ENCODE data around the gene BAIAP2.
"Not testable (repeated sequence)": the region's sequence is repeated elsewhere in the genome, so short reads cannot be mapped to it uniquely, and the experiment has no call there.

BAIAP2 gene

DNA sequence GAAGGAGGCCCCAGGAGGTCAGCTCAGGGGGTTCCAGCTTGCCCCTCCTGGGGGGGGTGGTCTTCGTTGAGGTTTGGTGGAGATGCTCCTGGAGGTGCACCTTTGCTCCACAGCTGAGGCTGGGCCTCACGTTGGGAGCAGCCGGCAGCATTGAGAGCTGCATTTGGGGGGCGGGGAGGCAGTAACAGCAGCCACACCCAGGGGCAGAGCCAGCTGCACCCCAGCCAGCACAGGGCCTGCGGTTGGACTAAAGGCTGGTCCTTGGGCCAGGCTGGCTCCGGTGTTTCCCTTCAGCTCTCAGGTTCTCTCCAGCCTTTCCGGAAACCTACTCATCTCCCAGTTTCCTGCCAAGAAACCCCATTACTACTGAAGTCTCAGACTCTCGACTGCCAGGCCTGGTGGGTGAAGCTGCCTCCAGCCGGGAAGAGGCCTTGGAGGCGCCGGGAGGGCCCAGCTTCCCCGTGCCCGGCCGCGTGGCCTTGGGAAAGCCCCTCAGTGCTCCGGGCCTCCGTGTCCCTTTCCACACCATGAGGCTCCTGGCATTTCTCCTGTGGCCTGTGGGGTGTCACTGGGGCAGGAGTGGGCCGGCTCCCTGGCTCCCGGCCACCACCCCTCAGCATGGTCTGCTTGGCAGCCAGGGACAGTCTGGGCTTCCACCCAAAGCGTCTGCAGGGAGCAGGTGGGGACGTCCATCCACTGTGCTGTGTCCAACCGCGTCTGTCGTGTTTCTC lies 14.0 kb upstream of the BAIAP2 start:
- H3K4me3 ChIP-seq (ENCODE audit: low read depth, low read length), result no peak overlapping the region
- no peak for DNase-seq (ENCODE audit: low read depth)

- H3K4me3 ChIP-seq (ENCODE audit: low read depth, low read length), result no peak overlapping the region
- DNase-seq (ENCODE audit: low read depth), result no peak
These were observed 13.2 kb upstream of the BAIAP2 start for GRCh38 chr17:81021531-81022343.

DNA sequence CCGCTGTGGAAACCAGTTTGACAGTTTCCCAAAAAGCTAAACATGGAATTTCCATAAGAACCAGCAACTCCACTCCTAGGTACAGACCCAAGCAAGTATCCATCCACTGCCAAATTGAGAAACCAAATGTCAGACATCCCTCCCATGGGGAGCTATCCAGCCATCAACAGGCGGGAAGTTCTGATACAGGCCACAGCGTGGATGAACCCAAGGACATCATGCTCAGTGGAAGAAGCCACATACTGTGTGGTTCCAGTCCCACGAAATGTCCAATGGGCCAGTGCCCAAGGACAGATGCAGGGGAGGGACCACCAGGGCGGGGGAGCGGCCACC lies 12.6 kb upstream of the BAIAP2 start:
- DNase-seq (ENCODE audit: low read depth), result no peak
- no peak overlapping the region for H3K4me3 ChIP-seq (ENCODE audit: low read depth, low read length)

DNA sequence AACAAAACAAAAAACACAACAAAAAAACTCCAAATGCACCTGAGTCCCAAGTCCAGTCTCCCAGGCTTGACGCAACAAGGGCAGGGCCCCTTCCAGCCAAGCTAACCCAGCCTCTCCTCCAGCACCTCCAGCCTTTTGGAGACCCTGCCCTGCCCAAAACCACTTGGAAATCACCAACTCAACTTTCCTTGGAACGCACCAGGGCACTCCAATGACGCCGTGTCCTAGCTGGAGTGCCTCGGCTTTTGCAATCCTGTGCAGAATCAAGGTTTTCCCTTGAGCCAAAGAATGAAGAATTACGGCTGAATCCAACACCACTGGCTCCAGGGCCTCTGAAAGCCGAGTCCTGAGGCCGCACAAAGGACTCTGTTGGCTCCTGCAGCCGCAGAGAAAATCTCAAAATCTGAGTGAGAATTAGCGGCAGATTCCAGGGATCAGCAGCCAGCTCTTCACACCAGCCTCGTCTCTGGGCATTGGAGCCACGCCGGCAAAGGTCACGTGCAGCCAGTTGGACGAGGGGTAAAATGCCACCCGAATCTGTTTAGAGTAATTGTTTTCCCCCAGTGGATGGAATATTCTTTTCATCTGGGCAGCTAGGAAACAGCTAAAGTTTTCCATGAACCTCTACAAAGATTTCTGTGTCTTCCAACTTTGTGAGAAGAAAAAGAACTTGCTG lies 9.7 kb upstream of the BAIAP2 start:
- DNase-seq (ENCODE audit: low read depth), result no peak
- no peak overlapping the region for H3K4me3 ChIP-seq (ENCODE audit: low read depth, low read length)

DNA sequence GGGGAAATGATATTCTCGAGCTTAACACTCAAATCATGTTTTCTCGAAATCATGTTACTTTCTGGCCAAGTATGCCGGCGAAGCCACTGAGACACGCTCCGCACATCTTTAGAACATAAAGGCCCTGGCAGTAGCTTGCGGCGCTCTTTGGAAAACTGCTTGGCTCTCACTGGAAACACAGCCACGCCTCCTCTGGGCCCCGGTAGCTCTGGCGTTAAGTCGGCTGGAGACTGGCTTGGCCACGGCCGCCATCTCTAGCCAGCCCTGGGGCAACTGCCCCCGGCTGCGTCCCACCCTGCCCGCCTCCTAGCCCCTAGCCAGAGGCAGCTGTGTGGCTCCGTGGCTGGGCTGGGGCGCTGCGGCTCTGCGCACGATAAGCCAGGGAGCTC lies 9.2 kb upstream of the BAIAP2 start:
- no peak overlapping the region for H3K4me3 ChIP-seq (ENCODE audit: low read depth, low read length)
- no peak for DNase-seq (ENCODE audit: low read depth)

GRCh38 chr17:81026266-81027036 lies 8.5 kb upstream of the BAIAP2 start:
- no peak overlapping the region for H3K4me3 ChIP-seq (ENCODE audit: low read depth, low read length)
- DNase-seq (ENCODE audit: low read depth), result no peak

DNA sequence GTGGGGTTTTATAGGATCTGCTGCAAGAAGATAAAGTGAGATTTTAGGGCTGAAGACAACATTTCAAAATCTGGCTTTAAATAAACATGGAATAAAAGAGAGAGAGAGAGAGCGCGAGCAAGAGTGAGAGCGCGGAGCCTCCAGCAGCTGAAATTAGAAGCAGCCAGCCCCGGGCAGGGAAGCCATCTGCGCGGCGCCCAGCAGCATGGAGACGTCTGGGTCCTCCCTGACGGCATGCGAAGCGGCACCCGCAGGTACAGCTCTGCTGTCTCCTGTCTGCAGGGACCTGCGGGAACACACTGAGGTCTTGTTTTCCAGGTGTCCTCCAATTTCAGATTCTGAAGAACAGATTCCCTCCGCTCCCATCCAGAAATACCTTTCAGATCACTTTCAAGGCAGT lies 7.9 kb upstream of the BAIAP2 start:
- no peak overlapping the region for H3K4me3 ChIP-seq (ENCODE audit: low read depth, low read length)
- DNase-seq (ENCODE audit: low read depth), result no peak

GRCh38 chr17:81027591-81028505 lies 7.1 kb upstream of the BAIAP2 start:
- H3K4me3 ChIP-seq (ENCODE audit: low read depth, low read length), result no peak overlapping the region
- DNase-seq (ENCODE audit: low read depth), result no peak

DNA sequence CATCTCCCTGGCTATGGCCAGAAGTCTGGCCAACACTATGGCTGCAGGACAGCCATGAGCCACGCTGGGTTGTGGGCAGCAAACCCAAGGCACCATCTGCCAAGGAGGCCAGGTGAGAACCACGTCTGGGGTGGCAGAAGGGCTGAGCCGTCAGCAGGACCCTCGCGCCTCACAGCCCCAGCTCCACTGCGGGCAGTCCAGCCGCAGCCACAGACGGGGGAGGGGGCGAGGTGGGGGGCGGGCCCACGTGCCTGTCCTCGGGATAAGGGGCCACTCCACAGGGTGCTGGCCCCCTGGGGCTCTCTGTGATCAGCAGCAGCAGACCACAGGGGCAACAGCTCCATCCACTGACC lies 6.5 kb upstream of the BAIAP2 start:
- H3K4me3 ChIP-seq (ENCODE audit: low read depth, low read length), result no peak overlapping the region
- no peak for DNase-seq (ENCODE audit: low read depth)

GRCh38 chr17:81029859-81030258 lies 5.1 kb upstream of the BAIAP2 start:
- DNase-seq (ENCODE audit: low read depth), result no peak
- no peak overlapping the region for H3K4me3 ChIP-seq (ENCODE audit: low read depth, low read length)

- DNase-seq (ENCODE audit: low read depth), result not testable (repeated sequence)
These were observed 4.6 kb upstream of the BAIAP2 start for GRCh38 chr17:81030312-81030711.

GRCh38 chr17:81030741-81031565 lies 4.0 kb upstream of the BAIAP2 start:
- H3K4me3 ChIP-seq (ENCODE audit: low read depth, low read length), result no peak overlapping the region
- DNase-seq (ENCODE audit: low read depth), result no peak

More at GRCh38 chr17:81030312-81030711, 4.6 kb upstream of the BAIAP2 start:
- H3K4me3 ChIP-seq (ENCODE audit: low read depth, low read length), result not testable (repeated sequence)

- H3K4me3 ChIP-seq (ENCODE audit: low read depth, low read length), result no peak overlapping the region
- no peak for DNase-seq (ENCODE audit: low read depth)
These were observed 3.1 kb upstream of the BAIAP2 start for GRCh38 chr17:81031566-81032550.

- DNase-seq (ENCODE audit: low read depth), result no peak
- H3K4me3 ChIP-seq (ENCODE audit: low read depth, low read length), result no peak overlapping the region
These were observed 2.1 kb upstream of the BAIAP2 start for GRCh38 chr17:81032641-81033480.

DNA sequence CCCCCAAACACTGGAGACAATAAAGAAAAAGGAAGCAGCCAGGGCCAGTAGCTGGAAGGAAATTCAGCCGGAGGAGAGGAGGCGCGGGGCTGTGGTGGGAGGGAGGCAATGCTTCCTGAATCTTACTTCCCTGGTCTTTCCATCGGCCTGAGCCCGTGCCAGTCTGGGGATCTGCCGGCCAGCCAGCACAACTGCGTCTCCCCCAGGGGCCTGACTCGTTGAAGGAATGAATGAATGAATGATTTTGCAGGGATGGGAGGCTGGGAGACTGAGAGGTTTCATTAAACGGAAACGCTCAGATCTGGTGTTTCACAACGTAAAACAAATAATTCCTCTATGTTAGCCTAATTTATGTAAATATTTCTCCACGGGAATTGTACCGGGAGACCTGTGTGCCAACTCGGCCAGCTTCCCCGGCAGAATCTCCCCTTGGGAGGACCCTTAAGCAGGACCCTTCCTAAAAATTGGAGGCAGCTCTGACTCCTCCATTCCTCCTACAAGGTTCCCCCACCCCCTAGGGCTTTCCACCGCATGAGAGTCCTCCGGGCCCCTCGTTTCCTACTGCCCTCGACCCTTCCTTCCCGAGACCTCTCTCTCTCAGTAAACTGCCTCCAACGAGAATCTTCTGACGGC lies 1.3 kb upstream of the BAIAP2 start:
- peak overlapping the region; percentile 66 for H3K4me3 ChIP-seq (ENCODE audit: low read depth, low read length)
- no peak for DNase-seq (ENCODE audit: low read depth)

Measured in skeletal muscle cell (primary cell).